Measurements from ENCODE around the gene FUCA2.
A peak's percentile ranks its signal among the peaks of the same experiment; 100 is the strongest.
"Not testable (repeated sequence)": the region's sequence is repeated elsewhere in the genome, so short reads cannot be mapped to it uniquely, and the experiment has no call there.

The FUCA2 gene

GRCh38 chr6:143496974-143497373, 14.5 kb downstream of the FUCA2 start:
- DNase-seq = no peak

- no peak for DNase-seq
Observed at GRCh38 chr6:143490775-143491174, 20.7 kb downstream of the FUCA2 start.

- DNase-seq = no peak
Observed at GRCh38 chr6:143490244-143490643, 21.3 kb downstream of the FUCA2 start.

- DNase-seq = no peak
Observed at GRCh38 chr6:143486752-143487151, 24.8 kb downstream of the FUCA2 start.

GRCh38 chr6:143485967-143486366, 25.6 kb downstream of the FUCA2 start:
- no peak for DNase-seq

- no peak for DNase-seq
Observed at GRCh38 chr6:143482593-143482992, 28.9 kb downstream of the FUCA2 start.

GRCh38 chr6:143478479-143479062, 32.9 kb downstream of the FUCA2 start:
- no peak for DNase-seq

- DNase-seq = no peak
Observed at GRCh38 chr6:143476545-143476944, 35.0 kb downstream of the FUCA2 start.

- no peak for DNase-seq
Observed at GRCh38 chr6:143471822-143472221, 39.7 kb downstream of the FUCA2 start.

- DNase-seq = not testable (repeated sequence)
Observed at GRCh38 chr6:143468823-143469222, 42.7 kb downstream of the FUCA2 start.

GRCh38 chr6:143468026-143468425, 43.5 kb downstream of the FUCA2 start:
- DNase-seq = no peak

GRCh38 chr6:143465546-143465945, 46.0 kb downstream of the FUCA2 start:
- DNase-seq = no peak

GRCh38 chr6:143457563-143458359, 53.8 kb downstream of the FUCA2 start:
- DNase-seq = no peak

- no peak for DNase-seq
Observed at GRCh38 chr6:143451531-143451930, 60.0 kb downstream of the FUCA2 start.

GRCh38 chr6:143450453-143451371, 60.8 kb downstream of the FUCA2 start, which contains the start of the genes ADAT2 and PEX3:
Gene ADAT2 (minus strand): TSS chr6:143450695. CDS start chr6:143450658, 37 bp downstream.
Gene PEX3 (plus strand): TSS chr6:143450805. CDS start chr6:143451043, 238 bp downstream.
- peak; percentile 94 for DNase-seq

- peak; percentile 73 for DNase-seq
Observed at GRCh38 chr6:143449714-143450452, 61.6 kb downstream of the FUCA2 start.

GRCh38 chr6:143449082-143449713, 62.3 kb downstream of the FUCA2 start:
- DNase-seq = no peak

- not testable (repeated sequence) for DNase-seq
Observed at GRCh38 chr6:143447865-143448264, 63.7 kb downstream of the FUCA2 start.
